Forelimb muscle (tissue), 1 donor: ENCODE data around the gene MTX3. TPM values are rescaled to one million over a fixed set of nuclear protein-coding genes. Genes with fewer than 3 reads are reported as not detected.

Experiments used
- DNase-seq: peaks from one replicate; pipeline ENCODE4 v3.0.0-alpha.2; 2013; ENCODE audit warnings: low read depth
- polyA plus RNA-seq: library from polyadenylated mRNA; unstranded; fragments of 120-200 nt; gene quantifications from one replicate; pipeline ENCODE4 v1.2.1, GENCODE V29; 2013; ENCODE audit not compliant: insufficient read length

MTX3 gene
- polyA plus RNA-seq, 1 donor, result 11.9 TPM

DNA sequence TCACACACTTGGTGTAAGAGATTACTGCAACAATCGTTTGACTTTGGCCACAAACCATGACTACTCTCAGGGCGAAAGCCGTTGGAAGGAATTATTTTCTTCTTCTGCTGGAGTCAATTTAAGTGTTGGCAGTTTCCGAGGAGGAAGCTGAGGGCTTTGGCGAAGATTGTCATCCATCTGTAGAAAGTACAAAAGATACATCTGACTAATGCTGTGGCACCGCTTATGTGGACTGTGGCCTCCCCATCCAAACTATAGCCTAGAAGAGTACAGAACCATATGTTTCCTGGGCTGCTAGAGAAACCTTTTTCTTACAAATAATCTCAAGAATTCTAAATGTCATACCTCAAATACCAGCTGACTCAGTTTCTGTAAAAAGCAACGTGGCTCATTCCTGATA, 7.4 kb downstream of the MTX3 start:
- DNase-seq, result no peak

DNA sequence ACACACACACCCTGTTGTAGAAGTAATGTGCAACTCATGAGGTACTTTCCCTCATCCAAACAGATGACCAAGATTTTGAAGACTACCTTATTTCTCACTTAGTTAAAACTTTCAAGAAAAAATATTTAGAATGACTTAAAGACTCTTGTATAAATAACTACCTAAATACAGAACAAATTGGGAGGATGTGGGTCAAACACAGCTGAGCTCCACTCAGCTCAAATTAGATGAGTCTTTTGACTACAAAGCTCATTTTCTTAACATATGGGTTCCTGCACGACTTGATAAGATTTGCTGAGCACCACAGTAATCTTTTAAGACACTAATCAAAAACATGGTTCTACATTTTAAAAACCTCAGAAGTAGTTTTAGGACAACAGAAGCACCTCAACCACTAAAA, 8.9 kb downstream of the MTX3 start:
- DNase-seq, result no peak

DNA sequence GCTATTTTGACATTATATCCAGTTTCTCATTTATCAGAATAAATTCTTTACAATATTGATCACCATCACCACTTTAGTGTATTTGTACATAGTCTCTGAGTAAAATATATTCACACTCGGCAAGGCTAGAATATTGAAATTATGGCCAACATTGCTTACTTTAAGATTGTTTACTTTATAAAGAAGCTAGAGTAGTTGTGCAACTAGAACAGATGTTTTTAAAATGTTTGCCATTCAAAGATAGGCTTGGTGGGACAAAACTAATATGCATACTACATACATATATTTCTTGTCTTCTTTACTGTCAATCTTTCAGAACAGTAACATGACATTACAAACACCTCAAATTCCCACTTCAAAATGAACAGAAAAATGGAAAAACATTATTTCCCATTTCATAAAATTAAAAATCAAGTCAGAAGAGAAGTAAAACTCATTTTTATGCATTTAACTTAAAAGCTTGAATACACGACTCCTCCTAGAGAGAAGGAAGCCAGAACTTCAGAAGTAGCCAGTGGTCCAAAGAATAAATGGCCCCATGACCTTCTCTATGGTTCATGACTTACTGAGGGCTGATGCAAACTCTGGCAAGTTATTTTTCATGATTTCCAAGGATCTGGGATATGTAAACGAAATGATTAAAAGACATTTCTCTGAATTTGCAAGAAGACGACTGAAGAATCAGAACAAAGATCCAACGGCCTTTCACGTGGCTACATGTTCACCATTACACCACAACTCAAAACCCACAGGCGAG, 14.1 kb downstream of the MTX3 start:
- no peak for DNase-seq

DNA sequence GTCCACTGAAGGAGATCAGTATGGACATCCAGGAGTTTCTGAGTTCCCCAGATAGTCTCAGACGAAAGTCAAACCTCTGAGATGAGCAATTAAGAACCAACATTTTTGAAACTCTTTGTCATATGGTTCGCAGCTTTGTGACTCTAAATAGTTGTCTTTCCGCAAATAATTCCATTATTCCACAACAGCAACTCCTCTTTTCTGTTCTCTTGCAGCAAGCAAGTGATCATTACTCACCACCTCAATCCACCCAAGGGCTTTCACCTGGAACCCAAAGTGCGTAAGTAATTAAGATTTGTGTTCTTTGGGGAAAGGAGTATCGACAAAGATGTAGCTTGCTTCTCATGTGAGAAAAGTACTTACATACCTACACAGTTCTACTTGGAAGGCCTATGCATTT, 15.6 kb downstream of the MTX3 start:
- no peak for DNase-seq

DNA sequence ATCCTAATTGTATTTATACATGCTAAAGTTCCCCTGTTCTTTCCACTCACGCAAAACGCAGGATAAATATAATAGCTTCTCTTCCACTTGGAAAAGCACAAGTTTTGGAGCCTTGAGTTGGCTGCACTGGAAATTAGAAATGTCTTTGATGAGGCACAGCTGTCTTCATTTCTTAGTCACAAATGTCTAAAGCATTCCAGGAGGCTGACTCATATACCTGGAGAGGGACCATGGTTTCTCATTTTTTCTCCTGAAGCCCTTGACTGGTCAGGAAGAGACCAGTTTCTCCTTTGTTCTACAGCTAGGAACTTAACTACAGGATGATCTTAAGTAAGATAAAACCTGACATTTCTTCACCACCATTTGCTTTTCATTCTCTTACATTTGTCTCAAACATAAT, 16.2 kb downstream of the MTX3 start:
- no peak for DNase-seq

DNA sequence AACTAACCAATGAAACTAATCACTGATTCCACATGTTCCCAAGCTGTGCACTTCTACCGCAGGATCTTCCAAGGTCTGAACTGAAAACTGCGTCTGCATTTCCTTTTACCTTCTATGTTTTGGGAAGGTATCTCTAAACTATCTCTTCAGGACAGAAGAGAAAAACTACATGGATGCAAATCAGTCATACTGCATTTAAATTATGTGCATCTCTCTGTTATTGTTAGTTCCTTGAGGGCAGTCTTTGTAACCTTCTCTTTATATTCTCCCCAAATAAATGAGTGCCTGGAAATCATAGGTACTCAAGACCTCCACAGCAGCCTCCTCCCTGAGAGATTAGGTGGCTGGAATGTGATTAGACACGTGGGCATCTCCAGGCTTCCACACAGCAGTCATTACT, 17.1 kb downstream of the MTX3 start:
- no peak for DNase-seq

DNA sequence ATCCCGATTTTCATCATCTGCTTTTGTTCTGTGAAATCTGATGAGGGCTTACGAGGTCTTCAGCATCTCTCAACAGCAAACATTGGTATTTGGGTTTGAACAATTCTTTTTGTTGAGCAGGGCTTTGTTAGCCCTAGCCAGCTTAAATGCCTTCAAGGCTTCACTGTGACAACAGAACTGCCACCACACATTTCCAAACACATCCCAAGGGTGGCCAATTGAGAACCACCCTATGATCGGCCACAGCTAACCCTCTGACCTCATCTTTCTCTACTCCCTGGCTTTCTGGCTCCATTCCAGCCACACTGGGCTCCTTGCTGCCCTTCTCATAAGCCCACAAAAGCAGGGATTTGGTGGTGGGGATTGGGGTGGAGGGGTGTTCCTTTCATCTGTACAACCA, 17.6 kb downstream of the MTX3 start:
- no peak for DNase-seq

DNA sequence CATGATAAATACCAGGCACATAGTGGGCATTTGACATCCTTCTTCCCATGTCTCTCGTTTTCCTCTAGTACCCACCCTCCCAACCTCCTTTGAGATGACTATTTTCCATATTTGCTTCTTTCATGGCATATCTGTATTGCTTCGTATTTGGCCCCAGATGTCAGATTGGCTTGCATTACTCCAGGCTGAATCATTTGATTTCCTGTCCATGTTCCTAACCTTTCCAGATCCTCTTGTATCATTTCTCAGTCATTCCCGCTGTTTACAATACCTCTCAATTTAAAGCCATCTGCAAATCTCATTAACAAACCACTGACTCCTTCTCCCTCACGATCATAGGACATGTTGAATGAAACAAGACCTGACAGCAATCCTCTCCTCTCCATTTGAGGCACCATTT, 19.9 kb downstream of the MTX3 start:
- DNase-seq, result no peak

DNA sequence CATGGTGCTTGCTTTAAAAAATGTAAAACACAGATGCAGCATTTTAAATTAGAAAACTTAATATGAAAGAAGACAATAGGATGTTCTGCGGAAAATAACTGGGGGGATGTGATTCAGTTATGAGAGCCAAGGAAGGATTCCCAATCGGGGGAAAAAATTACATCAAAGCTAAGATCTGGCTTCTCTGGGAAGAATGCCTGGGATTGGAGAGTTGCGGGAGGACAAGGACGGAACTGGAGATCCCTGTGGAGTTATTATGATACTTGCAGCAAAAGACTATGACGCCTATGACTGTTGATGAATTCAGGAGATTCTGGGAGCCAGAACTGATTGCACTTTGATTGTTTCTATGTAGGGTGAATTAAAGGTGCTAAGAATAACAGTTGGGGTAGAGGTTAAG, 24.6 kb downstream of the MTX3 start:
- DNase-seq, result no peak

DNA sequence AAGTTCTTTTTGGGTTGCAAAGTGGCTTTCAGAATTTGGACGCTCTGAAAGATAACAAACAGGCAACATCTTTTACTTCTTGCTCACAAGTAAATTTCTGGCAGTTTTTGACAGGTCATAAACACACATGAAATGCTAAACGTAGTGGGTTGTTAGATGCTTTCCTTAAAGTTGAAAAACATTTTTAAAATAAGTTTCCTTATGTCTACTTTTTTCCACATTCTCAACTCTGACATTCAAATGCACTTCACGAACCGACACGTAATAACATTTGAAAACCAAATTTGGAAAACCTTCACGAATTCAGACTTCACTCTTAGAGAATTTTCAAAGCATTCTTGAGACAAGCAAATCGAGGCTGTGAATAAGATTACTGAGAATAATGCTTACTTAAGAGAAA, 26.9 kb downstream of the MTX3 start:
- no peak for DNase-seq

DNA sequence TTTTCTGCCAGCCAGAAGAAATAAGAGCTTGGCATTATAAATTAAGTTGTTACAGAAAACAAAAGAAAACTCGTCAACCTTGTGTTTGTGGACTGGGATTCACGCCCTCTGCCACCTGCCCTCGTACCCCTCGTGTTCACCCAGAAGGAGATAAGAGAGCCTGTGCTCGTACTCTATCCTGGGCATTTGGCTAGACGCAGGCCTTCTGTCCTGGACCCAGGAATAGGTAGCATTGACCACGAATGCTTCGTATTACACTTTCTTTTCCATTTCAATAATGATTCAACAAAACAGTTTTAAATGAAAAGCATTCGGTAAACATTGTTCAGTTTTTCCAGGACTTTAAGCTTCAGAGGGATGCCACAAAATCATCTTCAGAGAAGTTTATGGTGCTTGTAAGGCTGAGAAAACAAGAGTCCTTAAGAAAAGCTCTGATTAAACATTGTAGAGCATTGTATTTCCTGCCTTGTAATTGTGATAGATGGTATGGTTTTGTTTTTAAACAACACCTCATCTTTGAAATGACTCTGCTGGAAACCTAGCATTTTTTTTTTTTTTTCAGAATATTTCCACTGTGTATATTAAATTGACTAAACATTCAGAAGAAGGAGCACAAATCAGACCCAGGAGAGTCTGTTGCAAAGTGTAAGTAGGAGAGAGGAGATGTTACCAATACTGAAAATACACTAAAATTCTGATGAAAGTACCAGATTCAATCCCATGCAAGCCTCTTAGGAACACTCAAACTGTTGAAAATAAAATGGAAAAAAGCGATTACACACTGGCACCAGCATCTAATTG, 27.6 kb downstream of the MTX3 start:
- no peak for DNase-seq

DNA sequence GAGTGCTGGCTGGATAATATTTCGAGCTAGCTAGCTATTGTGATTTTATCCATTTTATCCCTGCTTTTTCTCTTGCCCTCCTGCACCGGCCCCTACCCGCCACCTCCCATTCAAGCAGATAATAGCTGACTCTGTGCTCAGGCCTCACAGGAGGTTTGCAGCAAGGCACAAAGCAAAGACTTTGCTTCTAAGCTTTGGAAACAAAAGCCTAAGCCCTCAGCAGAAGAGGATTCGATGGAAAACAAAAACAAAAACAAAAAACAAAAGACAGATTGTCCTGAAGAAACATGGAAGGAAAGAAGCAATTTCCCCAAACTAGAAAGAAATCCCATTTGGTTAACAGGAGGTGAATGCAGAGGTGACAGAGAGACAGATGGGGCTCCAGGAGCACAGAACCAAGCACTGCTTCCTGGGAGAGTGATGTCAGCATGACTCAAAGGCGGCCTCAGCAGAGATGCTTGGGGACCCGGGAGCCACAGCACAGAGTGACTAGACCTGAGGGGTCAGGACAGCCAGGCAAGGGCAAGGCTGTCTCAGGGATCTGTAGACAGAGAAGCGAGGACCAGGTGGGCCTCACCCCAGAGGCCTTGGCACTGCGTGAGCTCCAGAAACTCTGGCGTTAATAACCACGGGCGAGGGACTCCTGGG, 28.4 kb downstream of the MTX3 start:
- no peak for DNase-seq

DNA sequence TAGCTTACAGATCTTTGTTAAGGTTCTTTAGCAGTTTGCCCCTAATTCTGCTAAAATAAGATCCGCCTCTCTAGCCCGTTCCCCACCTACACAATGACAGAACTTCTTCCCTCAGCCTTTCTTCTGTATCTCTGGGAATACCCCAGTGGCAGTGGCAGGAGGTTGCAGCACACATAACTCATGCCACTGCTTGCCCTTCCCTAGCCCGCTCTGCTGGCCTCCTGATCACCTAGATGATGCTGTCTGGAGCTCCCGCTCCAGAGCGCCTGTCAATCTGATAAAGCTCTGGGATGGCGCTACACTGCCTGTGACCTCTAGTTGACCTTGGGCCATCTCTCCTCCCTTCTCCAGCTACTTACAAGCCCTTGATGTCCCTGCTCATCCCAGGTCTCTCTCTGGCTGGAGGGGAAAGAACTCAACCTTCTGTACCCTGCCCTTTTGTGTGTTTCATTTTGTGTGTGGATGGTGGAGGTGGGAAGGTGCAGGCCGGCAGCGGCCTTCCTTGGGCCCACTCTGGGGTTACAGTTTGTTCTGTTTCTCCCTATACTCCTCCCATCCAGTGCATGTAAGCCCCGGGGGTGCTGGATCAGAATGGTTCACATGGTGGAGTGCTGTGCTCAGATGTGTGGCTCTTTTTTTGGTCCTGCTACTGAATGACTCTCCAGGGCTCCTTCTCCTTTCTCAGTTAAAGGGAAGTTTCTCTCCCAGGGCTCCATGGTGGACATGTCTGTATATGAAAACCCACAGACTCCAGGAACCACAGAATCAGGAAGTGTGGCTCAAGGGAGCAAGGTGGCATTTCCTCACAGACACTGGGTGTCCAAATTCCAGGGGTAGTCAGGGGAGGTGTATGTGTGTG, 29.1 kb downstream of the MTX3 start:
- no peak for DNase-seq

DNA sequence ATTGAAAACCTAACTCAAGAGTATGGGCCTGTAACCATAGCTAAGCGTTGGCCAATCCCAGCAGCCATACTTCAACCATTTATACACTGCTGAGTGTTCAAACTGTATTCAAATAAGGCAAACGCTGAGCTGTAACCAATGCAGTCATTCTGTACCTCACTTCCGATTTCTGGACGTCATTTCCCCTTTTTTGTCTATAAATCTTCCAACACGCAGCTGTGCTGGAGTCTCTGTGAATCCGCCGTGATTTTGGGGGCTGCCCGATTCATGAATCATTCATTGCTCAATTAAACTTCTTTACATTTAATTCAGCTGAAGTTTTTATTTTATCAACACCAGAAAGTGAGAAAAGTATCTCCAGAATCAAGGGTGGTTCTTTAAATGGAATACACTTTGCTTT, 31.7 kb downstream of the MTX3 start:
- DNase-seq, result no peak

DNA sequence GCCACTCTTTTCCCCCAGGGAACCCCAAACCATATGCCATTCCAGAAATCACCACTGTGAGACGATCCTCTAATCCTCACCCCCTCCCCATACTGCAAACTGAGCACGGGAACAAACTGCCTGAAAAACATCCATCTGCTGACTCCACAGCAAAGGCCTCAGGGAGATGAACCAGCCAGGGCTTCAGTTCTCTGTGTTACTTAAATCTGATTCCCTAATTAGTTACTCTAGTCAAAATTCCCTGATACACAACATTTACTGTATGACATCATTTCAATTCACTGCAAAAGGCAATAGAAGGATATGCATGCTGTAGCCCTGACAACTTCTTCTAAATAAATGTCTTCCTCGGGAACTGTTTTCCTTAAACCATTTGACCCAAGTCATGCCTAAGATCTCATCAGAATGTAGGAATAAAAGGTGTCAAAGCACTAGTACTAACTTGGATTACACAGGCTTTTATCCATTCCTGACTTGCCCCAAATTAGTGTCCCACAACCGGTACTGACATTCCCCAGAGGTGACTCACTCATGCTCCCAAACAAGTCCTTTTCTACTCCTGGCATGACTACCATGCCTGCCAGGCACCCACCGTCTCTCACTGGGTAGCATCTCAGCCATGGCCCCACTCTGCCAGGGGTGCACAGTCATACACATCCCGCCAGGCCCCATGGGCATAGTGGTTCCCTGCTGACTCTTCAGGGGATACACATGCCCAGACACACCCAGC, 35.0 kb downstream of the MTX3 start:
- DNase-seq, result no peak

DNA sequence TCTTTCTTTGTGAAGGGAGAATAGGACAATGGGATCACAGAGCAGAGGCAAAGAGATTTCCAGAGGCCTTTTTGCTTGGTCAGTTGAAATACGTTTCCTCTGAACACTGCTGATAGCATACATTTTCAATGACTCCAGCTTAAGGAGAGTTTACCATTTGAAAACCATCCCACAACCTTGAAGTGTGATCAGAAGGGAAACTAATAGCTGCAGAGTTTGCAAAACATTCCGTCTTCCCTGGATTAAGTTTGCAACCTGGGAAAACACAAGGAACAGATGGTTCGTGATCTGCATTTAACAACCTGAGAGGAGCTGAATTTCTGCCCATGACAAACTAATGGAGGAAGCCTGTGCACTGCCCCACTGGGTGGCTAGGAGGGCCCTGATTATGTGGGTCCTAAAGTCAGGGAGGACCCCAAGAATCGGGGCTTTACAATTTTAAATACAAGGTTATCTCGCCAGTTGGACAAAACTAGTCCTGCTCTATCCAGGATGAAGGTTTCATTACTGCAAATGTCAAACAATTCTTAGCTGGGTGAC, 35.6 kb downstream of the MTX3 start:
- DNase-seq, result no peak

DNA sequence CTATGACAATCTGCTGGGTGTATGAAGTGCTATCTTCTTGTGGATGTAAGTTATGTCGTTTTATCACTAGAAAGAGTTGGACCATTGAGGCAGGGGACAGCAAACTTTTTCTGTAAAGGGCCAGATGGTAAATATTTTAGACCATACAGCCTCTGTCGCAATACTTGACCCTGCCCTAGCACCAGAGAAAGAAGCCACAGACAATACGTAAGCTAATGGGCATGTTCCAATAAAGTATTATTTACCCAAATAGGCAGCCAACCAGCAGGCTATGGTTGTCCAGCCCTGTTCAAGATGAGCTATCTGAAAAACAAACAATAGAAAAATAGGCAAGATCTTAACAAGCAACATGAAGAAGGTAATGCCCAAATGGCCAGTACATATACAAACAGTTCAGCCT, 36.4 kb downstream of the MTX3 start:
- DNase-seq, result no peak

DNA sequence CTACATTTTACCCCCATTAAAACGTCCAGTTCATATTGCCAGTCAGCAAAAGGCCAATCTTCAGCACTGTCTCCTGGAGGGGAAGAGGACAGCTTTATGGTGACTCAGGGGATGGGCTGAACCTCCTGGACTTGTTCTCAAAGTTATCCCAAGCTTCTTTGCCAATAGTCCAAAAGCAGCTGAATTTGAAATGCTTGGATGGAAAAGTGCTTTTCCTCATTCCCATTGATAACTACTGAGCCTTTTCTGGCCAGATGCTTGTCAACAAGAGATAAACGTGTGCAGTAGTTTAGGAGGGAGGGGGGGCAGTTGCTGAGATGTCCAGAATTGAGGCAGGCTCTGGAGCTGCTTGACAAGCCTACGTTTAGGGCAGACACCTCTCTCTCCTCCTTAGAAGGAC, 43.5 kb downstream of the MTX3 start:
- DNase-seq, result no peak

DNA sequence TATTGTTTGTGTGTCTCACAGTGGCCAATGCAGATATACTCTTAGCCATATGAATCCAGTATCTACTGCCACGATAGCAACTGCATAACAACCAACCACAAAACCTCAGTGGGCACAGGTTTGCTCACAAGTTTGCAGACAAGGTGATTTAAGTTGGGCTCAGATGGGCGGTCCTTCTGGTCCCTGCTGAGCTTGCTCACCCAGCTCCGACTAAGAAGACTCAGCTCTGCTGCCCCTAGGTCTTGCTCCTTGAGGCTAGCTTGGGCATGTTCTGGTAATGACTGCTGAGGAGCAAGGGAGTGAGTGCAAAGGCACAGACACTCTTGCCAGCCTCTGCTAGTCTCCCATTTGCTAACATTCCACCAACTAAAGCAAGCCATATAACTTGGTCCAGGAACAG, 52.6 kb downstream of the MTX3 start:
- no peak for DNase-seq

DNA sequence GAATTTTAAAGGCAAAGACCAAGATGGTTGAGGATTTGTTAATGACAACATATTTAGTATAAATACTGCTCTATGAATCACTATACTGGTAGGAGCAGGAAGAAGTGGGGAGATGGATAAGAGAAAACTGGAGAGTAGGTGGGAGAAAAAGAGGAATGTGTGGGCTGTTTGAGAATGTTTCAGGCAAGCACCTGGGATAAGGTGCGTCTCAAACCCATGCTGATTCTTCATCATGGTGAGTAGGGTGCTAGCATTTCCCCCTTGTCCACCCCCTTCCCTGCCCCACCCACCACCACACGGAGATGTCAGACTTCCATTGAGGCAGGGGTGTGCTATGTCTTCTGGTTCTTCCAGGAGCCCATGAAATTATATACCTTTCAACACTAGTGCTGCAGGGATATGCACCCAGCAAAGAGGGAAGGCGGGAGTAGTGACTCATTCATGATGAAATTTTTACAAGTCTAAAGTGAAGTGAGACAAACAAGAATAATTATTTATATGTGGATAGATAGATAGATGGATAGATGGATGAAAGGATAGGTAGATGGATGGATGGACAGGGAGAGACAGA, 54.3 kb downstream of the MTX3 start:
- DNase-seq, result no peak
